HG03565 (cell line): ENCODE measurements around the gene FOXA3.

Source experiments
- ATAC-seq: cut with Tn5 transposase; IDR thresholded peaks from one replicate; pipeline ENCODE4 v1.9.1; 2021; ENCODE audit warnings: mild to moderate bottlenecking, moderate library complexity; ENCODE audit not compliant: unreplicated experiment

Gene FOXA3

GRCh38 chr19:45872095-45872919, 8.2 kb downstream of the FOXA3 start:
- ATAC-seq, result no peak

- no peak for ATAC-seq
Measured at GRCh38 chr19:45873219-45873772, 9.2 kb downstream of the FOXA3 start.

GRCh38 chr19:45874620-45874966, 10.5 kb downstream of the FOXA3 start:
- ATAC-seq, result no peak

GRCh38 chr19:45876161-45876410, 12.0 kb downstream of the FOXA3 start:
- ATAC-seq, result no peak

GRCh38 chr19:45876411-45877197, 12.5 kb downstream of the FOXA3 start:
- ATAC-seq, result no peak

GRCh38 chr19:45878043-45878794, 14.1 kb downstream of the FOXA3 start:
- ATAC-seq, result no peak

- no peak for ATAC-seq
Measured at GRCh38 chr19:45879055-45879454, 14.9 kb downstream of the FOXA3 start.

- no peak for ATAC-seq
Measured at GRCh38 chr19:45879971-45880370, 15.8 kb downstream of the FOXA3 start.

GRCh38 chr19:45881082-45881908, 17.2 kb downstream of the FOXA3 start:
- ATAC-seq, result no peak

GRCh38 chr19:45881909-45882528, 17.9 kb downstream of the FOXA3 start:
- ATAC-seq, result no peak

GRCh38 chr19:45882652-45883585, 18.8 kb downstream of the FOXA3 start:
- ATAC-seq, result peak; percentile 34

GRCh38 chr19:45883586-45883880, 19.4 kb downstream of the FOXA3 start:
- no peak for ATAC-seq

GRCh38 chr19:45883881-45884681, 20.0 kb downstream of the FOXA3 start:
- no peak for ATAC-seq

GRCh38 chr19:45884682-45885555, 20.8 kb downstream of the FOXA3 start:
- ATAC-seq, result no peak

GRCh38 chr19:45885556-45886426, 21.7 kb downstream of the FOXA3 start, which contains the start of gene IRF2BP1:
TSS of gene IRF2BP1 (minus strand) at chr19:45886141. CDS start at chr19:45885774, 367 bp downstream.
- ATAC-seq, result peak; percentile 36

GRCh38 chr19:45886427-45887199, 22.5 kb downstream of the FOXA3 start:
- ATAC-seq, result peak; percentile 38
